HG02642 (cell line): ENCODE measurements around the gene LINC00237.

Source experiments
- ATAC-seq: cut with Tn5 transposase; IDR thresholded peaks from one replicate; pipeline ENCODE4 v1.9.1; 2021; ENCODE audit warnings: mild to moderate bottlenecking; ENCODE audit not compliant: unreplicated experiment, poor library complexity

LINC00237 gene

DNA sequence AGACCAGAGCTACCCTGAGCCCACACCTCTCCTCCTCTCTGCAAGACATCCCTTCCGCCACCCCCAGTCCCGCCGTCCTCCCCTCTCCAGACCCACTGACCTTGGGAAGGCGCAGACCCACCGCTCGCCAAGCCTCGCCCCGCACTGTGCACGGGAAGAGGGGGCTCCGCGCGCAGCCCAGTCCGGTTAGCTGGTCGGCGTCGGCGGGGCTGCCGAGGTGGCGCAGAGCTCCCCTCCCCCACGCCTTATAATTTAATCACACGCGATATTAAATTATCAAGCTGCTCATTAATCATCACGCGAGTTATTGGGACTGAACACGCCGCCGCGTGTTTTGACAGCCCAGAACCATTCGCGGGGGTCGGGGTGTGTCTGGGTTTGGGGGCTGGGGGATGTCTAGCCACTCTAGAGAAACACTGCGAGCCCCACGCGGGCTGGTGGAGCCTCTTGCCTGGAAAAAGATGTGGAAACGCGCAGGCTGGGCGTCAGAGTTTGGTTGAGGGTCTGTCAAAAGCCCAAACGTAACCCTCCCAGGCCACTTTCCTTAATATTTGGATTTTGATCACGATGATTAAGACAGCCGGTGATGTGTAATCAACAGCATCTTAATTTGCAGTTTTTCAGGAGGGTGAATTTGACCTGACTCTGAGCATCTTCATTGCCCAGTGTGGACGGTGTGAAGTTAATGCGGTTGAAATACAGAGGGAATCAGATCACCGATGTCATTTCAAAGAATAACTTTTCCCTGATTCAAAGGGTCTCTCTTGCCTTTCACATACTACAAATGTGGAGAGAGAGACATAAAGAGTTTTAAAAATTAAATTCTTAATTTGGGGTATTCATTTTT lies at the start of gene LINC00237:
LINC00237 (minus strand) TSS at position 188 of the 847 bp plus-strand sequence.
- no peak for ATAC-seq

DNA sequence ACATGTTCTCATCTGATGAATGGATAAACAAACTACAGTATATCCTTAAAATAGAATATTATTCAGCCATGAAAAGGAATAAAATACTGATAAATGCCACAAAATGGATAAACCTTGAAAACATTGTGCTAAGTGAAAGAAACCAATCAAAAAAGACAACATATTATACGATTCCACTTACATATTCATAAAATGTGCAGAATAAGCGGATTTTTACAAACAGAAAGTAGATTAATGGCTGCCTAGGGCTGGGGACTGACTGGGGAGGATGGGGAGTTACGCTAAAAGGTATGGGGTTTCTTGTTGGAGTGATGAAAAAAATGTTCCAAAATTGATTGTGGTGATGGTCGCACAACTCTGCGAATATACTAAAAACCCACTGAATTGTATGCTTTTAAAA lies 49.1 kb upstream of the LINC00237 start:
- ATAC-seq = no peak

DNA sequence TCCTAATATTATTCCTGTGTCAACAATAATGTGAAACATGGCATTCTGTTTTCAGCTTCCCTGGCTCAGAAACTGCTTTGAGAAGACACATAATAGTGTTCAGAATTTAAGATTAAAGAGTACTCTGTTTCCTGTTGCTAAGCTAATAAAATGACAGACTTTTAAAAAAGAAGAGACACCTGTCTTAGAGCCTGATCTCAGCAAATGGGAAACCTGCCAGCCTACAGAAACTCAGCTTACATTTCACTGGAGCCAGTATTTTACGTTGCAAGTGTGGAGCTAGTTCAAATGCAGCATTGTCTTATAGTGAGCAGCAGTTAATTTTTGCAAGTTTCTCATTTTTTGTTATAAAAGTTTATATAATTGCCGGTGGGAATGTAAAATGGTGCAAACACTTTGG lies 48.5 kb upstream of the LINC00237 start:
- no peak for ATAC-seq

DNA sequence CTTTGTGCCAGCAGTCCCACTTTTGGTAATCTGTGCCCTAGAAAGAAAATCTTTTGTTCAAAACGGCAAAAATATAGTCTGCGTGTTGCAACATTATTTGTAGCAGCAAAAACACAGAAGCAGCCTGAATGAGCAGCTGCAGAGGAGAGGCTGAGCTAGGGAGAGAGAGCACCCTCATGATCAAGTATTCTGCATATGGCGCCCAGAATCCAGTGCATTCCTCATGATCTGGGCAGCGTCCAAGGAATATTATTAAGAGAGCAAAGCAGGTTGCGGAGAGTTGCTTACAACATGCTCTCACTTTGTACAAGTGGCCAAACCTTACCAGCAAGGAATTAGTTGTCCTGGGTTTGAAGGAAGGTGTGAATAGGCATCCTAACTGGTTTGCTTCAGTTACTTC lies 45.6 kb upstream of the LINC00237 start:
- no peak for ATAC-seq

DNA sequence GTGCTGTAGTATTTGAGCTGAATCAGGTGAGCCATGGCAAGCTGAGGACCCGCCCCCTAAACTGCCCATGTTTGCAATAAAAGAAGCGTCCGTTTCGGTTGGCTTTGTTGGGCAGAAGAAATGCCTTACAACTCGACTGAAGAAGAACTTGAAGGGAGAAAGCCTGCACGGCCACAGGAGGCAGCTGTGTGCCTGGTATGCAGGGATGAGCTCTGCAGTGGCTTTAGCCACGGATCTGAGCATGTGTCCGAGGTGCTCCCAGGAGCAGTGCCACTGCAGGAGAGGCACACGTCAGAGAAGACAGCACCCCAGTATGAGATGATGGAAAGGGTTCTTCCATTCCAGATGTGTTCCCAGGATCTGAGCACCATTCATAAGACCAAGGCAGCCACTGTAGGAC lies 43.2 kb upstream of the LINC00237 start:
- ATAC-seq = no peak

DNA sequence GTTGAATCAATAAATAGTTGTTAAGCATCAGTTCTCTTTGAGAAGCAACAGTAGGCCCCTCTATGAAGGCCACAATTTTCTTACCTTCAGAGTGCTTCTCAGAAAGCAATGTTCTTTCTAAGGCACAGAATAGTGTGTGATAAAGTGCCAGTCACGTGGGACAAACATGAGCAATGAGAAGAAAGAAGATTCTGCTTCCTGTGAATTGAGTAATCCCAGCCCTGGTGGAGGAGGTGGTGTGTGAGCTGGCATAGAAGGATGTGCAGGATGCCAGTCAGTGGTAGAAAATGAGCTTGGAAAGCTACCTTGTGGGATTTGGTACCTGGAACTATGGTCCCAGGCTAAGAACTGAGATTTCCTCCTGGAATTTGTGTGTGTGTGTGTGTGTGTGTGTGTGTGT lies 41.4 kb upstream of the LINC00237 start:
- no peak for ATAC-seq

DNA sequence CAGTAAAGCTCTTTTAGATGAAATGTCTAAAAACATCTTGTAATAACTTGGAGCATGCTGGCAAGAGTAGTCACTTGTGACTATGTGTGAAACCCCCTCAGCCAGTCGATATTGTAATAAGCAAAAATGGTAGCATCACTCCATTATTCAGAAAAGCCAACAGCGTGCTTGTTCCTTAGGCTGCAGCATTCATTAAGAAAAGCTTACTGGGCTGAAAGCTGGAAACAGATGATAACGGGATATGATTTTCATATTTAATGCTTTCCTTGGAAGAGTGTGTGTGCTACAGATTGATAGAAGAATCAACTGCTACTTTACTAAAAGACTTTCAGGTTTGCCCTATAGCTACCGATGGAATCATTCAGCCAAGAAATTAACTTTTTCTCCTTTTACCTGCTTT lies 40.1 kb upstream of the LINC00237 start:
- no peak for ATAC-seq

DNA sequence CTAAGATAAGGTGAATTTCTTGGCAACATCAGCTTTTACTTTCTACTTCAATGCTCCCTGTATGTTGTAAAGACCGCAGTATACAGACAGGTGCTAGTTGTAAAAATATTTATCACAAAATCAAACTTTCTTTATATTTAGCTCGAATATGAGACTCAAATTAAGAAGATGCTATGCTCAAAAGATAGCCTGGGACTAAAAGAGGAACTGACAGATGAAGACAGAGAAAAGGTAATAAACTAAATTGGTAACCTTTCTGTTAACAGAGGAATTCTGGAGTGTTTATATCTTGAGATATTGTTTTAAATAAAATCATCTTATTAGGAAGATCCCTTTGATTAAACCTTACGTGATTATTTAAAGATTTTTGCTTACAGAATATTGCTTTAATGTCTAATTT lies 39.3 kb upstream of the LINC00237 start:
- no peak for ATAC-seq

DNA sequence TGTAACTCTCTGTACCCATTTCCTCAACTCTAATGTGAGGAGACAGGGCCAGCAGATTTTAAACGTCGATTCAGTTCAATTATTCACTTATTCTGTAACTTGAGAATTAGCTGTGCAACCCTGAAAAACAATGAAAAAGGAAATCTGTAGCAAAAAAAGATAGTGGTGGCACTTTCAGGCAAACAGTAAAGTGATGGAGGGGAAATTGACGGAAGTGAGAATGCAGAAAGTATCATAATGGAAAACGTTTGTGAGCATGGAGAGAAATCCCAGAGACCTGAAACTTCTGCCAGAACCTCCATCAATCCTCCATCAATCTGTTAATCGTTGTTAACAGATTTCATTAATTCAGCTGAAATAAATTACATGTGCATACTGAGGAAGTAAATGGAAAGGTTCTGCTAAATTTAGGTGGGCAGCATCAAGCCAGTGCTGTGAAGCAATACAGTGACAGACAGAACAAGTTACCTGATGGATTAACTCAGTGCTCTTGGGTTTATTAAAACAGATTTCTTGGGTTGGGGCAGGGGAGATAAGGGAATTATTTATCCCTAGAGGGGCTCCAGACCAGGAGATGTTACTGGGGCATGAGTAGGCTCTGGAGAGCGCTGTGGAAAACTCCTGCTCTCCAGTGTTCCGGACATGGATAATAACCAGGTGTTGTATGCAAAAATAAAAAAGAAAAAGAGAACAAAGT lies 37.2 kb upstream of the LINC00237 start:
- ATAC-seq = no peak

DNA sequence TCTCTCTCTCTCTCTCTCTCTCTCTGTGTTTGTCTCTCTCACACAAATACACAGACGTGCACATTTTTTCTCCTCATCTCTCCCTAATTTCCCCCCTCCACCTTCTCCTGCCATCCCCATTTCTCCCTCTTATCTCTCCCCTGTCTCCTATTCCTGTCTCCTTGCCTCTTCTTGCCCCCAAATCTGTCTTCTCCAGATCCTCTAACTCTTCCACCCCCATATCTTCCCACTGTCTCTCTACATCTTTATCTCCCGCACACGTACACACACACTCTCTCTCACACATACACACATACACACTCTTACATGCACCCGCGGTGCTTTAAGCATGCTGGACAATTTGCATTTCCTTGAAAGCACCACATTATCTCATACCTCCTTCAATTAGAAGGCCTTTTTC lies 35.7 kb upstream of the LINC00237 start:
- ATAC-seq = no peak

DNA sequence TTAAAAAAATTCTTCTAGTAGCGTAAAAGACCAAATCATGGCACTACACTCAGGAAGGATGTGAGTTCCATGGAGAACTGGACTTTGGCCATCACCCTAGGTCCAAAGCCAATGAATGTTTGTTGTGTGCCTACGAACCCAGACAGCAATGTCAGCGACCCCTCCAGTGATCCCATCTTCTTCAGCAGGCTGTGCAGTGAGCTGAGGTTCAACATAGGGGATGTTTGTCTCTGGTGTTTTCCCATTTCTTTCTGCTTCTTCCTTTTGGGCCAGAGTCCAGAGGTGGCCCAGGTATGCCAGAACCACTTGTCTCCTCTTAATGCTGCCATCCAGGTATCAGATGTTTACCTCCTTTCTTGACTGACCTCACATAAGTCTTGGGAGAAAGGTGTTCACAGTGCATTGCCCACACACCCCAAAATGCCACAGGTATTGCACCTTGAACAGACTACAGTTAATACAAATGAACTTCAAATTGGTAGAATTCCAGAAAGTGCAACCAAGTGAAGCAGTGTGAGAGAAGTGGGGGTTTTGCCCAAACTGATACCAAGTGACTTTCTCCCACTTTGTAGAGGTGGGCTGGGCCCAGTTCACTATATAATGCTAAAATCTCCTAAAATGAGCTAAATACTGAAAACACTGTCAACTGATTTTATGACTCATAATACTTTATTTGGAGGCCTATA lies 33.9 kb upstream of the LINC00237 start:
- ATAC-seq = no peak

DNA sequence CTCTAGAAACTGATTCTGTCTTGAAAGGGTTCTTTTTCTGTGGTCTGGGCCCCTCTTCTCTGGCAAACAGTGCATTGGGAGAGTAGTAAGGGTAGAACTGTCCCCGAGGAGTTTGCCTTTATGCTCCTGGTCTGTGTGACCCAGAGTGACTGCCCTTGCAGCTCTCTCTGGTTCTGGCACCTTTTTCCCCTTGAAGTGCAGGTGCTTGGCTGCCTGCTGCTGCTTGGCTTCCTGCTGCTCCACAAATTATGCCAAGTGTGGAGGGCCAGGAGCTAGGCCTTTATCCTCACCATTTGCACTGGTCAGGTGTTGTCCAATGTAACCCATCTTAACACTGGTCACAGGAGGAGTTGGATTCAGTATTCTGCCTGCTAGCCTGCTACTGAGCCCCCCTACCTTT lies 30.9 kb upstream of the LINC00237 start:
- ATAC-seq = no peak

DNA sequence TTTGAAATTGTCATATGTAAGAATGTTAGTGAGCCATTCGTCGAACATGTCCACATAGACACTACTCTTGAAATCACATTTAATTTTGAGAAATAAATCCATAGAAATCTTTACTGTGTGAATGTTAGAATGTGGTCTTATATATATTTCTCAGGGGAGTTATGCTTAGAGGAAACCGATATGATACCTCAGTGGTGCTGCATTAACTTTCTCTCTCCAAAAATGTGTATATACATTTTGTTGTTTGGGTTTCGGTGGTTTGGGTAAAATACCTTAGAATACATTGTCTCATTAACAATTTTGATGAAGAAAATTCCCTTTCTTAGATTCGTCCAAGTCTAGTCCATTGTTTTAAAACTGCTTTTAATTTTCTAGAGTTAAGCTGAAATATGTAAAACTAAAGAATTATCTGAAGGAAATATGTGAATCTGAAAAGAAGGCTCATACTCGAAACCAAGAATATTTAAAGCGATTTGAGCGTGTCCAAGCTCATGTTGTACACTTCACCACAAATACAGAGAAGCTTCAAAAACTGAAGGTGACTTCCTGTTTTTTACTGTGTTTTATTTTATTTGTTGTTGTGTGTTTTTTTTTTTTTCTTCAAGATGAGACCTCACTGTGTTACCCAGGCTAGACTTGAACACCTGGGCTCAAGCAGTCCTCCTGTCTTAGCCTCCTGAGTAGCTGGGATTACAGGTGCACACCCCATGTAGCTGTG lies 30.0 kb upstream of the LINC00237 start:
- ATAC-seq = no peak

DNA sequence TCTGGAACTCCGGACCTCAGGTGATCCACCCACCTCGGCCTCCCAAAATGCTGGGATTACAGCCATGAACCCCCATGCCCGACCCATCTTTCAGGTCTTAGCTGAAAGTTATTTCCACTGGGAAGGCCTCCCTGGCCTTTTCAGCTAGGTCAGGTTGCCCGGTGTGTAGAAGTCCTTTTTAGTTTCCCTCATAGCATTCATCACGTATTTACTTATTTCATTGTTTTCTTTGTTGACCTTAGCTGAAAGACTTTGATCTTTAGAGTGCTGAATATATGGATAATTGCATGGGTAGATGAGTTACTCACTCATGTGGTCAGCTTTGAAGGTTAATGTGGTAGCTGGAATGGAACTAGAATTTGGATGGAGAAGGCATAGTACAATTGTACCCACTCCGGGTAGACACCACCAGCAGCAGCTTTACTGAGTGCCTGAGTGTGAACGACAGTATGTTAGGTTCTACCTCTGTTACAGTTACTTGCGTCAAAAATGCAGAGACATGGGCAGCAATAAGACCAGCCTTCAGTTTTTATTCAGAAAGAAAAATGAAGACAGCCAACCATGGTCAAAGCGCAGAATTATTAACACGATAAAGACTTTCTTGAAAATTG lies 28.8 kb upstream of the LINC00237 start:
- no peak for ATAC-seq

DNA sequence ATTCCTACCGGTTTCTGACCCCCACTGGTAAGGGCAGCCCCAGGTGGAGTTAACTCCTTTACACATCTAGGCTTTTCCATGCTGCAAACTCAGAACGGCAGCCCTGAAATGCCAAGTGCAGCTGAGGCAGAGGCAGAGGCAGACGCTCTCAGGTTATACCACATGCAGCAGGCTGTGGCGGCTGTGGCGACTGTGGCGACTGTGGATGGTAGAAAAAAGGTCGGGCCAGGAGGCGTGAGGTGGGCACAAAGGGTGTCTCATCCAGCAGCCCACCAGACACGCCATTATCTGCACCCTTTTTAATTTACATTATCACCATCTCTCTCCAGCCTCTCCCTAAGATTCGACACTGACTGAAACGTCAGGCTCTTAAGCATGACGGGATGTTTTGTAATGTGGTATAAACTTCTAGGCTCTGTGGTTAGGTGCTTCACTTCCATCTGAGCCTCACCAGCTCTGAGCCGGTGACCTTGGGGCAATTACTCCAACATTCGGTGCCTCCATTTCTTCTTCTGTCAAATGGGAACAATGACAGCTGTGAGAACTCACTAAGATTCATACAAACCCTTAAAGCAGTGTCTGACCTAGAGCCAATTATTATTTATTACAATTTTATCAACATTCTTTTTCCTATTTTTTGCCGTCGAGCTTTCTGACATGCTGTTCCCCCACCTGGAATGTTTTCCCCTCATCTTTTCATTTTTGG lies 27.9 kb upstream of the LINC00237 start:
- no peak for ATAC-seq

DNA sequence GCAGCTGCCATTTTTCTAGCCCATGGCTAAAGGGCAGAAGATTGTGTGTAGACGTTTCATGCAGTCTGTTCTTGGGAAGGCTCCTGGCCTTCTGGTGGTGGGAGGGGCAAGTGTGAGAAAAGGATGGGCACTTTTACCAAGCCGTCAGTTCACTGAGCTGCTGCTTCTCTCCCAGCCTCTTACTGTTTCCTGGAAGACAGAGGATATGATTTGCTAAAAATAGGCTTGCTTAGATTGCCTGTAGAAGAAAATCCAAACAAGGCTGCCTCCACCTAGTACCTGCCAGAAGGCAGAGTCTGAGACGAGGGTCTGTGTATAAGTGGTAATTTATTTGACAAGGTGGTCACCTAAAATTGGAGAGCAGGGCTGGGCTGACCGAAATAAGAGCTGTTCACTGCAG lies 27.2 kb upstream of the LINC00237 start:
- ATAC-seq = no peak

DNA sequence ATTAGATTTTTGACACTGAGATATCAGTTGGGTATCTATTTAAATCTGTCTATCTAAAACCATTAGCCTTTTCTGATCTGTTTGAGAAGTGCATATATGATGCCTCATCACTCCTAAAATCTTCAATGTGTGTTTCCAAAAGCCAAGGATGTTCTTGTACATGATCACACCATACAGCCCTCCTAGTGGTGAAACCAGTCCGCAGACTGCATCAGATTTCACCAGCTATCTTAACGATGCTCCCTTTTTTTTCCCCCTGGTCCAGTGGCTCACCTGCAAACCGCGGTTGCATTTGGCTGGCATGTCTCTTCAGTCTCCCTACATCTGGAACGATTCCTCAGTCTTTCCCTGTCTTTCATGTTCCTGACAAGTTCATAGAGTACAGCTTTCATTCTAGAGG lies 23.7 kb upstream of the LINC00237 start:
- ATAC-seq = no peak

DNA sequence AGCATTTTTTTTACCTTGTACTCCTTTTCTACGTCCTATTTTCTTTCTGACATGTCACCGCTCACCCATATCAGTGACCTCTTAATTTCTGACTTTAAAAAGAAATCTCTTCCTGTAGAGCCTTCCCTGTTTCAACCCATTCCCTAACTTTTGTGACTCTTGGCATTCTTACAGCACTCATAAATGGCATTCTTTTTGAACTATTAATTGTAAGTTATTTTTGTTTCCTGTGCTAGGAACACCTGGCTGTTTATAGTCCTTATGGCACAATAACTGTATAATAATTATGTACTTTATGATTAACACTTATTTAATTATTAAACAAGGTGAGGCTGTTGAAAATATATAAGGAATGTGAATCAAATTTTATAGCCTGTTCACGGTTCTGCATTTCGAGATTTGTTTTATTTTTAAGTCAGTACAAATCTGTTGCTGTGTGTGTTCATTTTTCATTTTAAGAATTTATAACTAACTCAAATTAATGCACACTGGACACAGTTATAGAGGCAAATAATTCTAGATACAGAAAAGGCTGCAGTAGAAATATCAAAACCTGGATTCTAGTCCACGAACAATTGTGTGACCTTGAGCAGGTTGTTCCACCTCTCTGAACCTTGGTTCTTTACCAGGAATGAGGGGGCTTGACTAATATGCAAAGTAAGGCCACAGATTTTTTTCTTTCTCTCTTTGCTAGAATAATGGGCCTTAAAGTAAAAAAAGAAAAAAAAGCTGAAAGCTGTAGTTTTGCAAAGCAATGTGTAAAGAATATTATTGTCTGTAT lies 21.2 kb upstream of the LINC00237 start:
- ATAC-seq = no peak

DNA sequence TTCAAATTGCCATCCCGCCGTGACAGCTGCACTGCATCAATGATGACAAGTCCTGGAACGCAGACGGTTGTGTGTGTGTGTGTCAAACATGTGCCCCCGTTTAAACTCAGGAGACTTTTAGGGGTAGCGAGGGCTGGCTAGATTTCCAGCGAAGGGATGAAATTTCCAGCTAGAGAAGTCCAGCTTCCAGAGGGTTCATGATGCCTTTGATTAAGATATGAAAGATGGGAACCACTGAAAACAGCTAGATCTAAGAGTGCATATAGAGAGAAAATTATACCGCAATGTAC lies 20.4 kb upstream of the LINC00237 start:
- no peak for ATAC-seq
